Measurements from ENCODE around the gene ZNF787. TPM values are rescaled to one million over a fixed set of nuclear protein-coding genes. Genes with fewer than 3 reads are reported as not detected.

ZNF787 gene
- total and polyA plus RNA-seq, 2 of the 8 experiments (the other 6 are each of a cell fraction or from before 2014, with no cell fraction given), result 19.7 to 56.0 TPM

DNA sequence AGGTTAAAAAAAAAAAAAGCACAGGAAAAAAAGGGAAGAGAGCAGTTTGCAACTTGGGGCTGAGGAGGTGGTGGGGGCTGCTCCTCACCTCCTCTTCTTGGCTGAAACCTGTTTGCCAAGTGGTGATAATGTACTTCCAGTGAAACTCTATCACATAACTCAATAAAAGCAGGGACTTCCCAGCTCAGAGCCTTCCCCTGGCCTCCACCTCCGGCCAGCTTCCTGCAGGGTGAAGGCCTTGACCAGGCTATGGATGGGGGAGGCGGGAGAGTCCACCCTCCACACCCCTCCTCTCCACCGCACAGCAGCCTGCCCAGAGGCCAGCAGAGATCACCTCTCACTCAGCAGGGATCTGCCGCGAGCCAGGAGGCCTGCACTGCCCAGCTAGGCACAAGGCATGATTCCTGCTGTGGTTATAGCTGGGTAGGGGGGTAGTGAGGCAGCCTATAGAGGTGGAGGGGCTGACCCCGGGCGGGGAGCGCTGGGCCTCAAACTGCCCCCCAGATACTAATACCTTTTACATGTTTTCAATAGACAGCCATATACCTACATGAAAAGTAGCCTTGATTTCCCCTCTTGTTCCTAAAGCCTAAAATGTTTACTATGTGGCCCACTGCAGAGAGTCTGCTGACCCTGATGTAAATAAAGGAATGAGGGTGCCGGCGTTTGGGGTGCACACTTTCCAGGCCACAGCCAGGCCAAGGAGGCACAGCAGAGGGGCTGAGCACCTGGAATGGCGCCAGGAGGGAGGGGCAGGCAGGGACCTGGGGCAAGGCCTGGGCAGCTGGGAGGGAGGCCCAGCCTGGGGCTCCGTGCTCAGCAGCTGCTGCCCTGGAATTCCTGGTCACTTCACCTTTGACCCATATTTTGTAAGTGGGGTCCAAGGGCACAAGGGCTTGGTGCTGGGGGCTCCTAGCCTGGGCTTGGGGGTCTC, 10.3 kb downstream of the ZNF787 start:
- Histone ChIP-seq H2BK5ac (ENCODE audit: low read depth, low read length) (peak overlapping the region; percentile 72), H4K5ac (ENCODE audit: insufficient read length, low read depth, low read length) (no peak overlapping the region), H3K27me3 (replicated peaks in 1 of 4; ENCODE audit: control insufficient read depth in 3 of 4, extremely low read depth in 1 of 4, insufficient read depth in 3 of 4, low read length in 3 of 4) (no peaks in the 10 kb centered on the region; a peak in 1 of 7 replicates), H3K4me2 (ENCODE audit: insufficient read depth in 1 of 2, low read depth in 2 of 2, low read length in 2 of 2) (peak overlapping the region; percentile 13 to 31), H3K4ac (replicated peaks; ENCODE audit: insufficient read length, low read depth, low read length) (no peak overlapping the region), H2BK12ac (ENCODE audit: low read depth, low read length) (no peak overlapping the region), H3K14ac (ENCODE audit: insufficient read length) (no peak overlapping the region), H3K79me1 (ENCODE audit: low read depth, low read length) (peaks cover 20% of the 10 kb centered on the region), H3K23me2 (ENCODE audit: low read depth, low read length) (no peaks in the 10 kb centered on the region), H3K4me1 (replicated peaks in 1 of 4; ENCODE audit: control insufficient read depth in 3 of 4, insufficient read depth in 4 of 4, low read length in 3 of 4) (peaks cover 6 to 60% (median 40%) of the 10 kb centered on the region in 4 experiments), H3K56ac (replicated peaks; ENCODE audit: insufficient read length, low read depth, low read length) (no peak overlapping the region), H2BK15ac (ENCODE audit: low read length) (no peak overlapping the region), H3K4me3 (ENCODE audit: extremely low read depth in 1 of 4, insufficient read depth in 2 of 4, low read depth in 3 of 4, low read length in 4 of 4) (no peak overlapping the region), H2AK5ac (ENCODE audit: low read depth, low read length) (no peak overlapping the region), H3K79me2 (ENCODE audit: control insufficient read depth in 1 of 2, insufficient read depth in 2 of 2, low read length in 2 of 2) (peaks cover 49 to 96% of the 10 kb centered on the region in 2 experiments), H2BK20ac (ENCODE audit: low read length) (no peak overlapping the region), H3K18ac (ENCODE audit: extremely low read depth, low read length) (no peak overlapping the region), H4K91ac (replicated peaks; ENCODE audit: insufficient read length, low read length) (no peak overlapping the region), H3K27ac (ENCODE audit: low read depth, low read length) (no peak overlapping the region; the same call in 1 of the 2 replicates), H3K9ac (replicated peaks in 1 of 4; ENCODE audit: extremely low read depth in 1 of 4, low read depth in 3 of 4, low read length in 3 of 4) (no peak overlapping the region), H3K9me3 (ENCODE audit: insufficient read depth in 2 of 2, low read depth in 1 of 2, low read length in 1 of 2) (no peaks in the 10 kb centered on the region), H4K8ac (ENCODE audit: extremely low read depth, insufficient read depth, low read length) (no peak overlapping the region), H4K20me1 (replicated peaks in 1 of 2; ENCODE audit: control insufficient read depth in 1 of 2, insufficient read depth in 2 of 2, low read length in 2 of 2) (peaks cover 58 to 60% of the 10 kb centered on the region in 2 experiments), H2AFZ (ENCODE audit: low read length) (no peak overlapping the region), H3K36me3 (ENCODE audit: control insufficient read depth in 2 of 4, insufficient read depth in 4 of 4, low read length in 3 of 4) (no peaks in the 10 kb centered on the region), H3K23ac (ENCODE audit: insufficient read length) (no peak overlapping the region), H2BK120ac (replicated peaks; ENCODE audit: low read depth, low read length) (no peak overlapping the region)
- DNase-seq (ENCODE audit: low read depth in 1 of 2, low spot score in 2 of 2), result no peak
- no peak for TF ChIP-seq POLR2A (IDR thresholded peaks at IDR 0.05; ENCODE audit: control extremely low read depth in 1 of 2, low read depth in 2 of 2, low read length in 2 of 2)
- TF ChIP-seq CREB1 (IDR thresholded peaks at IDR 0.05), result no peak
- TF ChIP-seq, protein P1, sequence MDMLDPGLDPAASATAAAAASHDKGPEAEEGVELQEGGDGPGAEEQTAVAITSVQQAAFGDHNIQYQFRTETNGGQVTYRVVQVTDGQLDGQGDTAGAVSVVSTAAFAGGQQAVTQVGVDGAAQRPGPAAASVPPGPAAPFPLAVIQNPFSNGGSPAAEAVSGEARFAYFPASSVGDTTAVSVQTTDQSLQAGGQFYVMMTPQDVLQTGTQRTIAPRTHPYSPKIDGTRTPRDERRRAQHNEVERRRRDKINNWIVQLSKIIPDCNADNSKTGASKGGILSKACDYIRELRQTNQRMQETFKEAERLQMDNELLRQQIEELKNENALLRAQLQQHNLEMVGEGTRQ (IDR thresholded peaks at IDR 0.05; ENCODE audit: low read length), result no peak
- no peak for TF ChIP-seq TAF1 (IDR thresholded peaks at IDR 0.05; ENCODE audit: low read depth, low read length)
- no peak for TF ChIP-seq HDAC6 (IDR thresholded peaks at IDR 0.05; ENCODE audit: low read depth, low read length)
- peak; percentile 17 for TF ChIP-seq ASH2L (IDR thresholded peaks at IDR 0.05; ENCODE audit: low read length)
- 67% methylated on average over 12 of the region's 12 CpGs; no CpG with 5 or more reads in 1 of the 2 experiments for WGBS, 2 experiments (ENCODE audit: extremely low coverage in 1 of 2, insufficient coverage in 1 of 2, insufficient read length in 1 of 2, insufficient replicate concordance in 2 of 2, low coverage in 1 of 2, low lambda C conversion rate in 2 of 2, missing lambda C conversion rate in 1 of 2)
- ChIA-PET CTCF (ENCODE audit: partially characterized antibody) (interaction anchor here (0.6 to 1.9 kb wide), 9 partner anchors 32 to 563 kb away, joined by 3 to 5 read pairs (median 3); no protein-coding TSS in a partner anchor), POLR2A (ENCODE audit: partially characterized antibody) (interaction anchor here (1.0 to 6.0 kb wide), 10 partner anchors 8 to 51 kb away, joined by 3 to 51 read pairs (median 6); partner anchors contain the start of gene ZNF787)
- FAIRE-seq, result no peak

Measured in H1 (cell line).